ENCODE measurements around the gene PRKAR2B. TPM values are rescaled to one million over a fixed set of nuclear protein-coding genes. Genes with fewer than 3 reads are reported as not detected.

PRKAR2B gene
- total and polyA plus RNA-seq, 2 donors (not counting 1 experiment from before 2014, with no cell fraction given) = 0.07 to 0.81 TPM

DNA sequence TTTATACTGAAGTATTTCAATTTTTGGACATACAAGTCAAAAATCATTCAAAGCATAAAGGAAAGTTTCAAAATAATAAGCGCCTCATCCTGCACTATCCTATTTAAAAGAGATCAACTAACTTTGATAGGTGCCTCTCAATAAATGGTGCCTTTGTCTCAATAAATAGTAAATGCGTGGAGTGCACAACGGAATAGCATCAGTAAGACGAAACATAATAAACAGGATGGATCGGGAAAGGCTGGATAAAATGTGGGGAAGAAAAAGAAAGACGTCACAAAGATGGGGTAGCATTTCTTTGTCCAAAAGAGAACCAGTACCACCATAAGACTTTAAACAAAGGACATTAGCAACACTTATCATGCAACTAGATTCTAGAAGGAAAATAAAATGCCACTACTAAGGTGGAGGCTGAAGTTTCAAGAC is 571 bp upstream of the PRKAR2B start:
- ChIA-PET POLR2A (no interaction called here), CTCF (no interaction called here)
- no CpG with 5 or more reads among the region's 6 CpGs for WGBS (ENCODE audit: insufficient coverage)
- Histone ChIP-seq H3K9me3 (ENCODE audit: control extremely low read depth in 1 of 3, control insufficient read depth in 2 of 3, insufficient read depth in 1 of 3, low read length in 2 of 3) (no peaks in the 10 kb centered on the region), H2AFZ (ENCODE audit: insufficient read depth, low read depth, low read length, poor library complexity, severe bottlenecking) (peak overlapping the region; percentile 59), H4K20me1 (ENCODE audit: control insufficient read depth, insufficient read depth, low read length, poor library complexity, severe bottlenecking) (no peaks in the 10 kb centered on the region), H3K27me3 (replicated peaks in 1 of 4; ENCODE audit: control extremely low read depth in 1 of 4, control insufficient read depth in 3 of 4, insufficient read depth in 4 of 4, low read length in 3 of 4) (peaks cover 0 to 26% (median 24%) of the 10 kb centered on the region in 4 experiments), H3K4me1 (ENCODE audit: control insufficient read depth in 2 of 2, insufficient read depth in 2 of 2, low read length in 2 of 2) (peaks cover 7 to 13% of the 10 kb centered on the region in 2 donors), H3K36me3 (replicated peaks in 1 of 2; ENCODE audit: control extremely low read depth in 1 of 2, control insufficient read depth in 1 of 2, extremely low read depth in 1 of 2, insufficient read depth in 2 of 2, low read length in 1 of 2) (no peaks in the 10 kb centered on the region), H3K4me2 (replicated peaks; ENCODE audit: low read depth, low read length, poor library complexity, severe bottlenecking) (peak overlapping the region; percentile 96), H3K9ac (ENCODE audit: low read length) (peak overlapping the region; percentile 58), H3K79me2 (ENCODE audit: control insufficient read depth, insufficient read depth, low read length) (no peaks in the 10 kb centered on the region), H3K4me3 (ENCODE audit: control extremely low read depth in 1 of 5, extremely low read depth in 1 of 5, insufficient read depth in 1 of 5, low read depth in 2 of 5, low read length in 4 of 5) (peak overlapping the region; percentile 15 to 69 (median 42)), H3K27ac (ENCODE audit: low read length in 2 of 2) (no peak overlapping the region)
- no peak for DNase-seq
- TF ChIP-seq EZH2 (IDR thresholded peaks at IDR 0.05; ENCODE audit: borderline replicate concordance, insufficient read depth, low read depth, low read length, poor library complexity, severe bottlenecking) (no peak), CTCF (IDR thresholded peaks at IDR 0.05) (no peak)
- Mint-ChIP-seq H3K9me3 (ENCODE audit: insufficient read depth) (no peaks in the 10 kb centered on the region), H3K4me3 (peak overlapping the region; percentile 82), H3K4me1 (peaks cover 13% of the 10 kb centered on the region), H3K27me3 (peaks cover 37% of the 10 kb centered on the region), H3K27ac (peak overlapping the region; percentile 32)
- no peak for ATAC-seq (ENCODE audit: low read depth)
- intact Hi-C loops (cut with micrococcal nuclease) = loop anchor here (2.0 to 10.0 kb wide), 4 partner anchors 179 to 851 kb away; partner anchors contain the start of genes CBLL1, DLD and PIK3CG

DNA sequence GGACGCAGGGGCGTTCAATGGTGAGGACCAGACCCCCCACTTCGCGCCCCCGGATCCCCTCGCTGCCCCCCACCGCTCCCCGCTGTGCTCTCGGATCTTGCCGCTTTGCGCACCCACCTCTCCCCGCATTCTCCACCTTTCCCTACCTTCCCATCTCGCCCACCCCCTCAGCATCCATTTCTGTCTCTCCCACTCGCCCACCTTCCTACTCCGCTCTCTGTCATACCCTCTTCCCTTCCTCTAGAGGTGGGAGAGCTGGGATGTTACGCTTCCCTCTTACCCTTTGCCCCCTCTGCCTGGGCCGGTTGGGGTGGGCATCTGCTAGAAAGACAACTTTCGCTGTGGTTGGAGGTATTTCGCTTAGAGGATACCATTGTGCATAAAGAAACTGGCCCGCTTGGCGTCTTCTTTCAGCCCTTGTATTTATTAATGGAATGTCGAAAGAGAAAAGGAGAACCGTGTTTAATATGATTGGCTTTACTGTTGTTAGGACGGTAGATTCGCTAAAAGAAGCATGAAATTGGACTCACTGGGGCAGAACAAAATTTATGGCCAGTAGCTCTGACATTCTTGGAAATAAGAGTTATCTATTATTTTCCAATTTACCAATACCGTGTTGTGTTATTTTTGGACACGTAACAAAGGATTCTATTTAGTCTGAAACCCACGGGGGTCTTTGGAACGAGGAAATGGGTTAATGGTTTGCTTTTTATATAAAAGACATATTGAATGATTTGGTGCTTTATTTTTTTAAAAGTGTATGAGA is 873 bp downstream of the PRKAR2B start:
- POLR2A ChIA-PET = no interaction called here
- ATAC-seq (ENCODE audit: low read depth) (no peak), DNase-seq (peak; percentile 37)
- Mint-ChIP-seq H3K4me1 (peaks cover 13% of the 10 kb centered on the region), H3K27me3 (peaks cover 37% of the 10 kb centered on the region), H3K27ac (peak overlapping the region; percentile 69), H3K9me3 (ENCODE audit: insufficient read depth) (no peaks in the 10 kb centered on the region), H3K4me3 (peak overlapping the region; percentile 92)
- no peak for TF ChIP-seq CTCF (IDR thresholded peaks at IDR 0.05)
- no peak for TF ChIP-seq EZH2 (IDR thresholded peaks at IDR 0.05; ENCODE audit: borderline replicate concordance, insufficient read depth, low read depth, low read length, poor library complexity, severe bottlenecking)
- H3K27me3 ChIP-seq (replicated peaks in 1 of 4; ENCODE audit: control extremely low read depth in 1 of 4, control insufficient read depth in 3 of 4, insufficient read depth in 4 of 4, low read length in 3 of 4) = peaks cover 0 to 26% (median 24%) of the 10 kb centered on the region in 4 experiments
- peak overlapping the region; percentile 96 for H3K4me2 ChIP-seq (replicated peaks; ENCODE audit: low read depth, low read length, poor library complexity, severe bottlenecking)
- intact Hi-C loops (cut with micrococcal nuclease) = loop anchor here (2.0 to 10.0 kb wide), 4 partner anchors 181 to 849 kb away; partner anchors contain the start of genes CBLL1, DLD and PIK3CG
- H3K4me1 ChIP-seq (ENCODE audit: control insufficient read depth in 2 of 2, insufficient read depth in 2 of 2, low read length in 2 of 2) = peaks cover 7 to 13% of the 10 kb centered on the region in 2 donors
- H3K27ac ChIP-seq (ENCODE audit: low read length in 2 of 2) = no peak overlapping the region
- peak overlapping the region; percentile 67 for H3K9ac ChIP-seq (ENCODE audit: low read length)
- peak overlapping the region; percentile 41 to 65 (median 53) for H3K4me3 ChIP-seq (ENCODE audit: control extremely low read depth in 1 of 5, extremely low read depth in 1 of 5, insufficient read depth in 1 of 5, low read depth in 2 of 5, low read length in 4 of 5)
- H2AFZ ChIP-seq (ENCODE audit: insufficient read depth, low read depth, low read length, poor library complexity, severe bottlenecking) = peak overlapping the region; percentile 83
- H3K79me2 ChIP-seq (ENCODE audit: control insufficient read depth, insufficient read depth, low read length) = no peaks in the 10 kb centered on the region
- no peaks in the 10 kb centered on the region for H3K36me3 ChIP-seq (replicated peaks in 1 of 2; ENCODE audit: control extremely low read depth in 1 of 2, control insufficient read depth in 1 of 2, extremely low read depth in 1 of 2, insufficient read depth in 2 of 2, low read length in 1 of 2)
- H3K9me3 ChIP-seq (ENCODE audit: control extremely low read depth in 1 of 3, control insufficient read depth in 2 of 3, insufficient read depth in 1 of 3, low read length in 2 of 3) = no peaks in the 10 kb centered on the region
- WGBS (ENCODE audit: insufficient coverage) = 2% methylated on average over 12 of the region's 29 CpGs
- CTCF ChIA-PET = interaction anchor here (0.6 to 1.1 kb wide), 2 partner anchors 17 to 252 kb away, joined by 3 read pairs; no protein-coding TSS in a partner anchor
- no peaks in the 10 kb centered on the region for H4K20me1 ChIP-seq (ENCODE audit: control insufficient read depth, insufficient read depth, low read length, poor library complexity, severe bottlenecking)
